GM10248 (cell line): ENCODE results near the gene AIG1.
"Not testable (repeated sequence)": the region's sequence is repeated elsewhere in the genome, so short reads cannot be mapped to it uniquely, and the experiment has no call there.

Source experiments
- CTCF ChIA-PET: fragments of 300-600 bp; sonication (Branson Sonifier 250); formaldehyde crosslinking; extraction: SDS; loops from one replicate; lab custom pipeline; 2021; ENCODE audit warnings: antibody characterized with exemption; lab: Yijun Ruan, JAX
- POLR2A ChIA-PET: fragments of 350-650 bp; sonication (Branson Sonifier 250); formaldehyde crosslinking; extraction: SDS; loops from one replicate; lab custom pipeline; 2020; ENCODE audit warnings: antibody characterized with exemption; lab: Yijun Ruan, JAX
- DNase-seq: peaks from one replicate; pipeline ENCODE4 v3.0.0; 2012; ENCODE audit errors: extremely low spot score
- TF ChIP-seq, protein P1 (sequence below): IDR thresholded peaks from 2 replicates; pipeline ENCODE4 v1.5.1; 2012; ENCODE audit warnings: mild to moderate bottlenecking, low read depth; ENCODE audit errors: extremely low read depth, missing control alignments, control extremely low read depth

AIG1 gene

DNA sequence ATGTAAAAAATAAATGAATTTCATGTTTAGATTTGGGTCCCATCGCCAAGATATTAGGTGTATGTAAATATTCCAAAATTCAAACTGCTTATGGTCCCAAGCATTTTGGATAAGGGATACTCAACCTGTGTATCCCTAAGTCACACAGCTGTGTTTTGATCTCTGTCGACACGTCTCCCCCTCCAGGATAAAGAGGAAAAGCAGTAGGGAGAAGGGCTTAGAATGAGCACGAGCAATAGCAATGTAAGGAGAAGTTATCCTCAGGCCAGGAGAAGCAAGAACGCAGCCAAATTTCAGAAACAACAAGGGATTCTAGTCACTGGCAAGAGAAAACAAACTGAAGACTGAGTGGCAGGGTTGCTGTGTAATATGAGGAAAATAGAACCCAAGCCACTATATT lies 181.2 kb downstream of the AIG1 start:
- CTCF ChIA-PET, result interaction anchor here (0.7 to 2.6 kb wide), 6 partner anchors 9 to 38 kb away, joined by 3 to 10 read pairs (median 4); no protein-coding TSS in a partner anchor
- DNase-seq, result no peak
- POLR2A ChIA-PET, result no interaction called here
- TF ChIP-seq, protein P1, sequence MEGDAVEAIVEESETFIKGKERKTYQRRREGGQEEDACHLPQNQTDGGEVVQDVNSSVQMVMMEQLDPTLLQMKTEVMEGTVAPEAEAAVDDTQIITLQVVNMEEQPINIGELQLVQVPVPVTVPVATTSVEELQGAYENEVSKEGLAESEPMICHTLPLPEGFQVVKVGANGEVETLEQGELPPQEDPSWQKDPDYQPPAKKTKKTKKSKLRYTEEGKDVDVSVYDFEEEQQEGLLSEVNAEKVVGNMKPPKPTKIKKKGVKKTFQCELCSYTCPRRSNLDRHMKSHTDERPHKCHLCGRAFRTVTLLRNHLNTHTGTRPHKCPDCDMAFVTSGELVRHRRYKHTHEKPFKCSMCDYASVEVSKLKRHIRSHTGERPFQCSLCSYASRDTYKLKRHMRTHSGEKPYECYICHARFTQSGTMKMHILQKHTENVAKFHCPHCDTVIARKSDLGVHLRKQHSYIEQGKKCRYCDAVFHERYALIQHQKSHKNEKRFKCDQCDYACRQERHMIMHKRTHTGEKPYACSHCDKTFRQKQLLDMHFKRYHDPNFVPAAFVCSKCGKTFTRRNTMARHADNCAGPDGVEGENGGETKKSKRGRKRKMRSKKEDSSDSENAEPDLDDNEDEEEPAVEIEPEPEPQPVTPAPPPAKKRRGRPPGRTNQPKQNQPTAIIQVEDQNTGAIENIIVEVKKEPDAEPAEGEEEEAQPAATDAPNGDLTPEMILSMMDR, result no peak

DNA sequence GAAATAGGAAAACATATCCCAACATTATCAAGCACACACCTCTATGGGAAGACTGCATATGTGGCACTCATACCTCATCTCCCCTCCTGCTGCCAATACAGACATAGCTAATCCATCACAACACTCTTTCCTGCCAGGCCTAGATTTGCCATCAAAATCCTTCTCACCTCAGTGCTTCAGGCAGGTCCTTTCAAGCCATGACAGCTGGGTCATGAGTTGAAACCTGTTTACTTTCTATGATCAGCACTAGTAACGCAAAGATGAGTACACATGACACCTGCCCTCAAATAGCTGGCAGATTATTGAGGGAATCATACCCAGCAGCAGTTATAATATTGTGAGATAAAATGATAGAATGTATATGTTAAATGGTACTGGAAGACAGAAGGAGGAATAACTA lies 183.1 kb downstream of the AIG1 start:
- CTCF ChIA-PET, result interaction anchor here (2.6 kb wide), 1 partner anchor 11 kb away, joined by 10 read pairs; no protein-coding TSS in a partner anchor
- POLR2A ChIA-PET, result no interaction called here
- TF ChIP-seq, protein P1, result no peak

DNA sequence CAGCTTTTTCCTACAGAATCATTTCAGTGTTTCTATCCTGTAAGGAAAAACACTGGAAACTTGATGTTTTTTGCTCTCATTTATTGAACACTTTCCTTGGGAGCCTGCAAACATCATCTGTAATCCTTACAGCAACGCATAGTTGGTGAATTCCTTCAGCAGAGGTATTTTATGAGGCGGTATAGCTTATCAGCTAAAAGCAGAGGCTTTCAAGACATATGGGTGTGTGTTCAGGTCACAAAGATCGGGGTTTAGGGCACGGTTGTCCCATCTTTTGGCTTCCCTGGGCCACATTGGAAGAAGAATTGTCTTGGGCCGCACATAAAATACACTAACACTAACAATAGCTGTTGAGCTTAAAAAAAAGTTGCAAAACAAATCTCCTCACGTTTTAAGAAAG lies 185.0 kb downstream of the AIG1 start:
- CTCF ChIA-PET, result interaction anchor here (2.1 kb wide), 1 partner anchor 13 kb away, joined by 7 read pairs; no protein-coding TSS in a partner anchor
- no peak for DNase-seq
- TF ChIP-seq, protein P1, result no peak
- POLR2A ChIA-PET, result no interaction called here

More for the DNA sequence above, 183.1 kb downstream of the AIG1 start:
- DNase-seq, result no peak

DNA sequence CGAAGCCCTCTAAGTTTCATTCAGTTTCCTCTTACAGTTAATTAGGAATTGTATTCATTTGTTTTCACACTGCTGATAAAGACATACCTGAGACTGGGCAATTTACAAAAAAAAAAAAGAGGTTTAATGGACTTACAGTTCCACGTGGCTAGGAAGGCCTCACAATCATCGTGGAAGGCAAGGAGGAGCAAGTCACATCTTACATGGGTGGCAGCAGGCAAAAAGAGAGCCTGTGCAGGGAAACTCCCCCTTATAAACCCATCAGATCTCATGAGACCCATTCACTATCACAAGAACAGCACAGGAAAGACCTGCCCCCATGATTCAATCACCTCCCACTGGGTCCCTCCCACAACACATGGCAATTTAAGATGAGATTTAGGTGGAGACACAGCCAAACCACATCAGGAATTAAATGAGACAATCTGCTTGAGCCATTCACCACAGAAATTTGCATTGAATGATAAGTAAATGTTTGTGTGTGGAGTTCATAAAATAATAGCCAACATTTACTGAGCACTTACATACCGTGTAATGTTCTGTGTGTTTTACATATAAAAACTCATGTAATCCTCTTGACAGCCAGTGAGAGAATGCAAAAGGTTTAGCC lies 185.6 kb downstream of the AIG1 start:
- CTCF ChIA-PET, result interaction anchor here (2.1 kb wide), 1 partner anchor 14 kb away, joined by 7 read pairs; no protein-coding TSS in a partner anchor
- POLR2A ChIA-PET, DNase-seq: not testable (repeated sequence)

DNA sequence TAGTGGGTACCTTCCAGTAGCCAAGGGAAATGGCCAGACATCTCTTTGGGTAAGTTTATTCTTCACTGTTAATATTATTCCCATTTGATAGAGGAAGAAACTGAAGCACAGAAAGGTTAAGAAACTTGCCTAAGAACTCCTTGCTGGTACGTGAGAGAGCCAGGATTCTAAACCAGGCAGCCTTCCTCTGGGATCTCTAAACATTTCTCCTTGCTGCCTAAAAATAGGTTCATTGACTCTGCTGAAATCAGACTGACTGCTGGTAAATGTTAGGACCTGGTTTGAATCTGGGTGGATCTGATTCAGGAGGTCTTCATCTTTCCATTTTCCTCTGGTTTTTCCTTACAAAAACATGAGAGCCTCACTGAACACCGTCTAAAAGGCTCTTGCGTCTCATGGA lies 186.9 kb downstream of the AIG1 start:
- ChIA-PET POLR2A (no interaction called here), CTCF (interaction anchor here (1.0 kb wide), 1 partner anchor 15 kb away, joined by 4 read pairs; no protein-coding TSS in a partner anchor)
- no peak for DNase-seq
- TF ChIP-seq, protein P1, result no peak

DNA sequence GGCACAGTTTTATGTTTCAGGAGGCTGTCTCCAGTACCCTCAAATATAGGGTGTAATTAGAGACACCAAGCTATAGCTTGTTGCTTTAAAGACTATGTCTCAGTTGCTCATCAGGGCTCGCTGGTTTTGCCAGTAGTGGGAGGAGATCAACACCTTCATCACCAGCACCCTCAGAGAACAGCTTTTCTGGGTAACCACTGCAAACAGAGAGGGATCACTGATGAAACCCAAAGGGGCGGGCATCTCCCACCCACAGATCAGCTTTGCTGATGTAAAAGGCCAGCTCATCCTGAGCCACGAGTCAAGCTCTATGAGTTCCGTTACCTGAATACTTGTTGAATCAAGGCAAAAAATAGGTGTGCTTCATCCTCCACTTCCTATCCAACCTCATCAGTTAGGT lies 187.7 kb downstream of the AIG1 start:
- ChIA-PET CTCF (interaction anchor here (1.0 to 1.8 kb wide), 2 partner anchors 16 to 31 kb away, joined by 4 read pairs; no protein-coding TSS in a partner anchor), POLR2A (no interaction called here)
- TF ChIP-seq, protein P1, result no peak
- no peak for DNase-seq

DNA sequence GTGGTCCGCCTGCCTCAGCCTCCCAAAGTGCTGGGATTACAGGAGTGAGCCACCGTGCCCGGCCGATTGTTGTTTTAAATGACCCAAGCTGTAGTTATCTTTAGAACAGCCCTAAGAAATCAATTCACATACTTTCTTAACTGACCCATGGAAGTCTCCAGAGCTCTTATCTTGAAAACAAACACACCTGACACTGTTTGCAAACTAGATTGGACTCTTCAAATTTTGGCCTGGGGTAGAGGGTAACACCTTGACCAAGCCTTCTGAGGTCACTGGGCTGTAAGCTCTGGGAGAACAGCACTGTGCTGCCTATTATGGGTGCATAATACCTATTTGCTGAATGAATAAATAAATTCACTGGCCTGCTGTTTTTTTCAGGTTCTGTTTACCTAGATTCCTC lies 190.6 kb downstream of the AIG1 start:
- no peak for DNase-seq
- ChIA-PET POLR2A (no interaction called here), CTCF (interaction anchor here (1.0 to 1.5 kb wide), 3 partner anchors 9 to 19 kb away, joined by 3 to 4 read pairs (median 4); no protein-coding TSS in a partner anchor)
- TF ChIP-seq, protein P1, result no peak
